IPS DF 4.7 (cell line): Measurements from ENCODE around the gene RAVER1.

ENCODE experiments used
- DNase-seq: peaks from one replicate; pipeline ENCODE4 v3.0.0-alpha.2; 2013; ENCODE audit warnings: low spot score; ENCODE audit errors: extremely low read depth

Gene RAVER1

GRCh38 chr19:10318807-10319682 is 14.3 kb downstream of the RAVER1 start:
- DNase-seq: no peak

- DNase-seq: no peak
Observed at GRCh38 chr19:10317857-10318462, 15.4 kb downstream of the RAVER1 start.

- DNase-seq: no peak
Observed at GRCh38 chr19:10317045-10317856, 16.1 kb downstream of the RAVER1 start.

- no peak for DNase-seq
Observed at GRCh38 chr19:10316229-10317044, 16.9 kb downstream of the RAVER1 start.

GRCh38 chr19:10315335-10316214 is 17.8 kb downstream of the RAVER1 start, which contains the start of gene FDX2:
TSS of gene FDX2 (minus strand) at chr19:10316015. CDS start at chr19:10315996, 19 bp downstream.
- DNase-seq: no peak

GRCh38 chr19:10309423-10309822 is 23.9 kb downstream of the RAVER1 start, which contains the start of gene ZGLP1:
TSS of gene ZGLP1 (minus strand) at chr19:10309815.
- DNase-seq: no peak

- DNase-seq: no peak
Observed at GRCh38 chr19:10306327-10306726, 27.0 kb downstream of the RAVER1 start.

- DNase-seq: no peak
Observed at GRCh38 chr19:10305139-10305806, 28.1 kb downstream of the RAVER1 start.

- no peak for DNase-seq
Observed at GRCh38 chr19:10299545-10300458, 33.5 kb downstream of the RAVER1 start.

GRCh38 chr19:10295847-10296591 is 37.3 kb downstream of the RAVER1 start:
- no peak for DNase-seq

GRCh38 chr19:10295305-10295846 is 38.0 kb downstream of the RAVER1 start:
- no peak for DNase-seq

GRCh38 chr19:10294368-10294697 is 39.0 kb downstream of the RAVER1 start:
- DNase-seq: no peak

- no peak for DNase-seq
Observed at GRCh38 chr19:10293637-10294367, 39.5 kb downstream of the RAVER1 start.

- DNase-seq: no peak
Observed at GRCh38 chr19:10292789-10293636, 40.3 kb downstream of the RAVER1 start.

- DNase-seq: no peak
Observed at GRCh38 chr19:10292206-10292788, 41.0 kb downstream of the RAVER1 start.
